Upper lobe of right lung (tissue), 1 donor: ENCODE measurements around the gene PRKCE. TPM values are rescaled to one million over a fixed set of nuclear protein-coding genes. Genes with fewer than 3 reads are reported as not detected.
A peak's percentile ranks its signal among the peaks of the same experiment; 100 is the strongest.

Source experiments
- ATAC-seq: fragments of 200-7000 bp; cut with Tn5 transposase; one replicate; pipeline ENCODE4 v1.9.1; 2020; ENCODE audit warnings: mild to moderate bottlenecking, moderate library complexity
- DNase-seq: peaks from one replicate; pipeline ENCODE4 v3.0.0-alpha.2; 2020
- H3K27ac ChIP-seq: fragments of 200-600 bp; one replicate; pipeline ENCODE4 v1.8.0; 2022
- H3K27me3 ChIP-seq: fragments of 200-600 bp; one replicate; pipeline ENCODE4 v1.8.0; 2022; ENCODE audit warnings: mild to moderate bottlenecking
- H3K36me3 ChIP-seq: fragments of 200-600 bp; one replicate; pipeline ENCODE4 v1.8.0; 2022
- H3K4me1 ChIP-seq: fragments of 200-600 bp; one replicate; pipeline ENCODE4 v1.8.0; 2022
- H3K4me3 ChIP-seq: fragments of 200-600 bp; one replicate; pipeline ENCODE4 v1.8.0; 2022; ENCODE audit warnings: mild to moderate bottlenecking
- H3K9me3 ChIP-seq: fragments of 200-600 bp; one replicate; pipeline ENCODE4 v1.8.0; 2022
- CTCF ChIP-seq: fragments of 200-600 bp; IDR thresholded peaks from one replicate; pipeline ENCODE4 v1.8.0; 2022; ENCODE audit warnings: antibody characterized with exemption
- intact Hi-C: fragments of 100-400 bp; cut with DNase I; formaldehyde crosslinking; loops from one replicate; pipeline ENCODE4 v1.11.0; 2022
- total RNA-seq: library from RNA; stranded (reverse); fragmentation: NEBNext Ultra II Directional; extraction: Animal tissue kit (Norgen Biotek cat#: 25700); gene quantifications from one replicate; pipeline ENCODE4 v1.2.1, GENCODE V29; 2021
- donor health status: DM: no; HTN: yes; CAD: no; lungs with severe emphysema.

Gene PRKCE
- total RNA-seq, 1 donor from 2014 or later: 65.6 TPM

DNA sequence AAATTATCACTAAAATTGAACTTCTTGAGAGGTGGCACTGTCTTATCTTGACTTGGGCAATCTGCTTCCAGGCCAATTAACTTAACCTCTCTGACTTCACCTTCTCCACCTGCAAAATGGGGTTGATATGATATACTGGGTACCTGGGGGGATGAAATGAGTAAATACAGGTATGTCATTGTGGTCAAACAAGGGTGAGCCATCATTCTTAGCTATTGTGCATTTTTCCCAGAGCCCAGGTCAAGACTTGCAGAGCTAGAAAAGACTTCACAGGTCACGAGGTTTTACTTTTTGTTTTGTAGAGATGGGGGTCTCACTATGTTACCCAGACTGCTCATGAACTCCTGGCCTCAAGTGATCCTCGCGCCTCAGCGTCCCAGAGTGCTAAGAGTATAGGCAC, 145.0 kb downstream of the PRKCE start:
- H3K36me3 ChIP-seq: no peaks in the 10 kb centered on the region
- H3K27ac ChIP-seq: no peak overlapping the region
- no peak overlapping the region for H3K4me3 ChIP-seq
- no peaks in the 10 kb centered on the region for H3K9me3 ChIP-seq
- TF ChIP-seq CTCF: no peak
- H3K4me1 ChIP-seq: peaks cover 5% of the 10 kb centered on the region
- intact Hi-C loops: no loop called here
- no peaks in the 10 kb centered on the region for H3K27me3 ChIP-seq
- ATAC-seq (no peak), DNase-seq (no peak)

- H3K27me3 ChIP-seq: no peaks in the 10 kb centered on the region
- H3K27ac ChIP-seq: no peak overlapping the region
- H3K4me3 ChIP-seq: no peak overlapping the region
- DNase-seq: no peak
- peaks cover 5% of the 10 kb centered on the region for H3K4me1 ChIP-seq
- intact Hi-C loops: no loop called here
- H3K9me3 ChIP-seq: no peaks in the 10 kb centered on the region
- peak; percentile 57 for ATAC-seq
- no peaks in the 10 kb centered on the region for H3K36me3 ChIP-seq
- TF ChIP-seq CTCF: no peak
These were observed 146.2 kb downstream of the PRKCE start for GRCh38 chr2:45797451-45798230.

DNA sequence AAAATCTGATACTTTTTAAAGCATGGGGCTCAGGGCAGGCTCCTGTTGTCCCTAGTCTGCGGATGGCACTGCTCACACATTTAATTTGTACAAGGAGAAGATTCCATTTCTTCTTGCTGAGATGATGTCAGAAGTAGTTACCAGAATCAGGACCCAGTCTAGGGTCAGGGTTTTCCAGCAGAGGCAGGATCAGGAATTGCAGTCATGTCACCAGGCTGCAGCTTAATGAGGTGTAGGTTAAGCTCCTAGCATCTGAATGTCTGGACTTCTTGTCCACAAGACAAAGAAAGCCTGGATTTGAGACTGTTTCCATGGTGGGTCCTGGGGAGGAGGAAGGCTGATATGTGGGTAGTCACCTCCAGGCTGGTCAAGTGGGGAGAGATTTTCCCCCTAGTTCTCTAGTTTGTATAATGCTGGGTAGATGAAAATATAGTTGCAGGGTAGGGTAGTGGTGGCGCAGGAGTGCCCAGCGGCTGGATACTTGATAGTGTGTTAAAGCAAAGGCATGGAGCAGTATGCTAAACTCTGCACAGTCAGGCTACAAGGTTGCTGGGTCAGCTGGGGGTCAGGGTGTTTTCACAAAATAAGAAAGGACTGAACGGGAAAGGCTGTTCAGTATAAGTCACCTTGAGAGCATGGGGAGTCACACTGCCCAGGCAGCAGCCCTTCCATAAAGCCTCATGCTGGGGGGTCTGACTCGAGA, 148.4 kb downstream of the PRKCE start:
- H3K4me3 ChIP-seq: no peak overlapping the region
- H3K27me3 ChIP-seq: no peaks in the 10 kb centered on the region
- DNase-seq (no peak), ATAC-seq (no peak)
- no peaks in the 10 kb centered on the region for H3K4me1 ChIP-seq
- no peak for TF ChIP-seq CTCF
- H3K27ac ChIP-seq: no peak overlapping the region
- no peaks in the 10 kb centered on the region for H3K36me3 ChIP-seq
- H3K9me3 ChIP-seq: no peaks in the 10 kb centered on the region
- intact Hi-C loops: no loop called here

DNA sequence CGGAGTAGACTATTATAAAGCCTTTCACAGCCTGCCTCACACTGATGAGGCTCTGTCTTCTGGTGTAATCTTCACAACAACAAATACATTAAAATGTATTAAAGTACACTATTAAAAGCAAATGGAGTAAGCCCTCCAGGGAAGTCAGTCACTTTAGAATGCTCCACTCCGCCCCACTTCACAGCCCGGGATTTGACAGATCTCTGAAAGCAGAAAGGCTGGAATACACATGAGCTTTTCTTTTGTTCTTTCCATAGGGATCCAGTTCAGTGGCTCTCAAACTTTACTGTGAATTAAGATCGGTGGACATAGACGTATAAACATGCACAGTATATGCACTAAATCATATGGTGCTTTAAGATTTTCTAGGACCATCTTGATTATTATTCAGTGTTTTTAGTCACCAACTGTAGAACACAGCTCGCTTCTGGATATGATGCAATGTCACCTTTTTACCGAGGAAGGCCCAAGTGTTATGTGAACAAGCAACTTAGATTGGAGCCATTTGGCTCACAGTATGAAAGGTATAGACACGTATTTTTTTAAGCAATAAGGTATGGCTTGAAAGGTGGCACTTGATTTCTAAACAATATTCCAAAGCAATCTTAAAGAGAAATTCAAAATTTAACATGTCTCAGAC, 151.1 kb downstream of the PRKCE start:
- no peak overlapping the region for H3K27ac ChIP-seq
- TF ChIP-seq CTCF: no peak
- no peaks in the 10 kb centered on the region for H3K27me3 ChIP-seq
- no peak for ATAC-seq
- no peak for DNase-seq
- no peaks in the 10 kb centered on the region for H3K9me3 ChIP-seq
- intact Hi-C loops: no loop called here
- H3K4me3 ChIP-seq: no peak overlapping the region
- no peaks in the 10 kb centered on the region for H3K4me1 ChIP-seq
- no peaks in the 10 kb centered on the region for H3K36me3 ChIP-seq

- no peak for DNase-seq
- no peak overlapping the region for H3K27ac ChIP-seq
- no peaks in the 10 kb centered on the region for H3K27me3 ChIP-seq
- no peak for TF ChIP-seq CTCF
- H3K4me3 ChIP-seq: no peak overlapping the region
- H3K36me3 ChIP-seq: no peaks in the 10 kb centered on the region
- intact Hi-C loops: no loop called here
- H3K4me1 ChIP-seq: no peaks in the 10 kb centered on the region
- no peak for ATAC-seq
- no peaks in the 10 kb centered on the region for H3K9me3 ChIP-seq
These were observed 153.7 kb downstream of the PRKCE start for GRCh38 chr2:45804987-45805755.
